ENCODE data around the gene ADAM8. TPM values are rescaled to one million over a fixed set of nuclear protein-coding genes. Genes with fewer than 3 reads are reported as not detected.

Gene ADAM8
- total and polyA plus RNA-seq, 10 of the 15 experiments (the other 5 are each of a cell fraction or from before 2014, with no cell fraction given), result 0.37 to 92.7 (median 21.7) TPM

DNA sequence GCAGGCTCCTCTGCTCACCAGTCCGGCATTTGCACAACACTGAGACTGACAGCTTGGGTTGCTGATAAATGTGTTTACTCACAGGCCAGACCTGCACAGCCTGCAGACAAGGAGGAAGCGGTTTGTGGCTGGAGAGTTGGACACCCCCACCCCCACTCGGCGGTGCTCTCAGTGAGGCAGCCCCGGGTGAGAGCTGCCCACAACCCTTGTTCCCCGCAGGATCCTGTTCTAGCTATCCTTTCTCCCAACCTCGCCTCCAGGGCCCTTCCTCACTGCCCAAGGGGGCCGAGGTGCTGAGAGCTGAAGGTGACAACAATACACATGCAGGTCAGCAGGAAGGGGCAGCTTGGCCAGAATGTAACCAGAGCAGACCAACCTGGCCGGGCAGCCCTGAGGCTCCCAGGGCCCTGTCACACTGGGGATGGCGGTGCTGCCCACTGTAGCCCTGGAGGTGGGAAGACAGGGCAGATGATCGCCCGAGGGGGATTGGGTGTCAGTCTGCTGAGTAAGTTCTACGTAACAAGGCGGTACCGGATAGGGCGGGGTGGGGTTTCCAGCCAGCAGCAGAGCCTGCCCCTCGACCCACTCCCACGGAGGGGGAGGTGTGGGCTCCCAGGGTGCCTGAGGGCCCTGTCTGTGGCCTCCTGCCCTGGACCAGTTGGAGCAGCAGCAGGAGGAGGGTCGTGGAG lies 2.1 kb upstream of the ADAM8 start (continued):
- TF ChIP-seq, protein P1, sequence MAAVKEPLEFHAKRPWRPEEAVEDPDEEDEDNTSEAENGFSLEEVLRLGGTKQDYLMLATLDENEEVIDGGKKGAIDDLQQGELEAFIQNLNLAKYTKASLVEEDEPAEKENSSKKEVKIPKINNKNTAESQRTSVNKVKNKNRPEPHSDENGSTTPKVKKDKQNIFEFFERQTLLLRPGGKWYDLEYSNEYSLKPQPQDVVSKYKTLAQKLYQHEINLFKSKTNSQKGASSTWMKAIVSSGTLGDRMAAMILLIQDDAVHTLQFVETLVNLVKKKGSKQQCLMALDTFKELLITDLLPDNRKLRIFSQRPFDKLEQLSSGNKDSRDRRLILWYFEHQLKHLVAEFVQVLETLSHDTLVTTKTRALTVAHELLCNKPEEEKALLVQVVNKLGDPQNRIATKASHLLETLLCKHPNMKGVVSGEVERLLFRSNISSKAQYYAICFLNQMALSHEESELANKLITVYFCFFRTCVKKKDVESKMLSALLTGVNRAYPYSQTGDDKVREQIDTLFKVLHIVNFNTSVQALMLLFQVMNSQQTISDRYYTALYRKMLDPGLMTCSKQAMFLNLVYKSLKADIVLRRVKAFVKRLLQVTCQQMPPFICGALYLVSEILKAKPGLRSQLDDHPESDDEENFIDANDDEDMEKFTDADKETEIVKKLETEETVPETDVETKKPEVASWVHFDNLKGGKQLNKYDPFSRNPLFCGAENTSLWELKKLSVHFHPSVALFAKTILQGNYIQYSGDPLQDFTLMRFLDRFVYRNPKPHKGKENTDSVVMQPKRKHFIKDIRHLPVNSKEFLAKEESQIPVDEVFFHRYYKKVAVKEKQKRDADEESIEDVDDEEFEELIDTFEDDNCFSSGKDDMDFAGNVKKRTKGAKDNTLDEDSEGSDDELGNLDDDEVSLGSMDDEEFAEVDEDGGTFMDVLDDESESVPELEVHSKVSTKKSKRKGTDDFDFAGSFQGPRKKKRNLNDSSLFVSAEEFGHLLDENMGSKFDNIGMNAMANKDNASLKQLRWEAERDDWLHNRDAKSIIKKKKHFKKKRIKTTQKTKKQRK (IDR thresholded peaks at IDR 0.05; ENCODE audit: low read depth, low read length), result no peak
- TF ChIP-seq CHD1 (IDR thresholded peaks at IDR 0.05; ENCODE audit: low read depth, low read length), result no peak
- TF ChIP-seq POLR2AphosphoS5 (IDR thresholded peaks at IDR 0.05; ENCODE audit: low read length), result no peak
- TF ChIP-seq GABPA (IDR thresholded peaks at IDR 0.05; ENCODE audit: low read depth), result no peak
- TF ChIP-seq TCF12 (IDR thresholded peaks at IDR 0.05; ENCODE audit: low read depth, low read length), result peak; percentile 46; the same call in 1 of the 2 replicates
- TF ChIP-seq SMC3 (IDR thresholded peaks at IDR 0.05; ENCODE audit: borderline replicate concordance, low read length), result peak; percentile 16; the same call in 1 of the 2 replicates
- TF ChIP-seq NR2C2 (IDR thresholded peaks at IDR 0.05; ENCODE audit: borderline replicate concordance, control insufficient read depth, insufficient read length, low read depth), result no peak
- TF ChIP-seq PML (IDR thresholded peaks at IDR 0.05; ENCODE audit: low read length), result no peak
- no peak for TF ChIP-seq JUNB (IDR thresholded peaks at IDR 0.05)
- TF ChIP-seq ZBED1 (IDR thresholded peaks at IDR 0.05; ENCODE audit: borderline replicate concordance), result no peak; the same call in 1 of the 2 replicates
- TF ChIP-seq, protein P2, sequence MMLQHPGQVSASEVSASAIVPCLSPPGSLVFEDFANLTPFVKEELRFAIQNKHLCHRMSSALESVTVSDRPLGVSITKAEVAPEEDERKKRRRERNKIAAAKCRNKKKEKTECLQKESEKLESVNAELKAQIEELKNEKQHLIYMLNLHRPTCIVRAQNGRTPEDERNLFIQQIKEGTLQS (IDR thresholded peaks at IDR 0.05; ENCODE audit: borderline replicate concordance, extremely low read depth, low read depth, low read length), result no peak
- 0 out of 2 replicates have a peak, but pooled peaks have one; percentile 14 for TF ChIP-seq EED (IDR thresholded peaks at IDR 0.05; ENCODE audit: low read depth)
- TF ChIP-seq TCF7 (IDR thresholded peaks at IDR 0.05; ENCODE audit: borderline replicate concordance), result no peak
- TF ChIP-seq CEBPB (IDR thresholded peaks at IDR 0.05; ENCODE audit: borderline replicate concordance in 1 of 2, low read depth in 2 of 2, low read length in 2 of 2), result no peak
- no peak for TF ChIP-seq STAT1 (conservative IDR thresholded peaks at IDR 0.05)
- TF ChIP-seq EZH2 (IDR thresholded peaks at IDR 0.05; ENCODE audit: borderline replicate concordance, control insufficient read depth, low read depth, low read length), result no peak
